Measurements from ENCODE around the gene ZBED1. TPM values are rescaled to one million over a fixed set of nuclear protein-coding genes. Genes with fewer than 3 reads are reported as not detected.

Gene ZBED1
- polyA plus RNA-seq, 1 experiment: 23.0 TPM

- Histone ChIP-seq H3K27me3 (ENCODE audit: control insufficient read depth, insufficient read depth, low read length) (peaks cover 2% of the 10 kb centered on the region), H3K27ac (ENCODE audit: low read depth, low read length) (no peak overlapping the region), H3K4me3 (ENCODE audit: low read depth, low read length) (no peak overlapping the region), H3K9me3 (ENCODE audit: control insufficient read depth, insufficient read depth, low read length) (no peaks in the 10 kb centered on the region; the same call in 1 of the 2 replicates)
- ChIA-PET POLR2A (no interaction called here), CTCF (no interaction called here)
- no peak for DNase-seq (ENCODE audit: low read depth, low spot score)
- no peak for TF ChIP-seq CTCF (IDR thresholded peaks at IDR 0.05; ENCODE audit: low read depth, low read length)
These were observed 16.3 kb upstream of the ZBED1 start for GRCh38 chrX:2517055-2517454.

- peaks cover 2% of the 10 kb centered on the region for H3K27me3 ChIP-seq (ENCODE audit: control insufficient read depth, insufficient read depth, low read length)
- no peaks in the 10 kb centered on the region; the same call in 1 of the 2 replicates for H3K9me3 ChIP-seq (ENCODE audit: control insufficient read depth, insufficient read depth, low read length)
- DNase-seq (ENCODE audit: low read depth, low spot score): no peak
- CTCF ChIA-PET: no interaction called here
- H3K27ac ChIP-seq (ENCODE audit: low read depth, low read length): no peak overlapping the region
- no peak overlapping the region for H3K4me3 ChIP-seq (ENCODE audit: low read depth, low read length)
- TF ChIP-seq CTCF (IDR thresholded peaks at IDR 0.05; ENCODE audit: low read depth, low read length): no peak
- POLR2A ChIA-PET: no interaction called here
These were observed 15.8 kb upstream of the ZBED1 start for GRCh38 chrX:2516623-2517022.

- ChIA-PET CTCF (no interaction called here), POLR2A (no interaction called here)
- no peaks in the 10 kb centered on the region; the same call in 1 of the 2 replicates for H3K9me3 ChIP-seq (ENCODE audit: control insufficient read depth, insufficient read depth, low read length)
- TF ChIP-seq CTCF (IDR thresholded peaks at IDR 0.05; ENCODE audit: low read depth, low read length): no peak
- peaks cover 2% of the 10 kb centered on the region for H3K27me3 ChIP-seq (ENCODE audit: control insufficient read depth, insufficient read depth, low read length)
- DNase-seq (ENCODE audit: low read depth, low spot score): no peak
- H3K27ac ChIP-seq (ENCODE audit: low read depth, low read length): no peak overlapping the region
- H3K4me3 ChIP-seq (ENCODE audit: low read depth, low read length): no peak overlapping the region
These were observed 13.4 kb upstream of the ZBED1 start for GRCh38 chrX:2514131-2514530.

- no peak for TF ChIP-seq CTCF (IDR thresholded peaks at IDR 0.05; ENCODE audit: low read depth, low read length)
- POLR2A ChIA-PET: no interaction called here
- Histone ChIP-seq H3K9me3 (ENCODE audit: control insufficient read depth, insufficient read depth, low read length) (no peaks in the 10 kb centered on the region), H3K27ac (ENCODE audit: low read depth, low read length) (no peak overlapping the region), H3K4me3 (ENCODE audit: low read depth, low read length) (no peak overlapping the region), H3K27me3 (ENCODE audit: control insufficient read depth, insufficient read depth, low read length) (peaks cover 2% of the 10 kb centered on the region)
- CTCF ChIA-PET: no interaction called here
- no peak for DNase-seq (ENCODE audit: low read depth, low spot score)
These were observed 12.4 kb upstream of the ZBED1 start for GRCh38 chrX:2513121-2513664.

- peaks cover 2% of the 10 kb centered on the region for H3K27me3 ChIP-seq (ENCODE audit: control insufficient read depth, insufficient read depth, low read length)
- no peak for TF ChIP-seq CTCF (IDR thresholded peaks at IDR 0.05; ENCODE audit: low read depth, low read length)
- no peaks in the 10 kb centered on the region for H3K9me3 ChIP-seq (ENCODE audit: control insufficient read depth, insufficient read depth, low read length)
- no peak overlapping the region for H3K4me3 ChIP-seq (ENCODE audit: low read depth, low read length)
- ChIA-PET CTCF (no interaction called here), POLR2A (no interaction called here)
- no peak overlapping the region for H3K27ac ChIP-seq (ENCODE audit: low read depth, low read length)
- DNase-seq (ENCODE audit: low read depth, low spot score): no peak
These were observed 11.7 kb upstream of the ZBED1 start for GRCh38 chrX:2512501-2512900.
